SU-DHL-6 (cell line): ENCODE measurements around the gene CARMIL1.

Source experiments
- H2AFZ ChIP-seq: fragments of 200-600 bp; sonication (generic); 2 replicates; pipeline ENCODE4 v1.6.1; 2014; ENCODE audit warnings: low read depth, mild to moderate bottlenecking, moderate library complexity, mixed read lengths, antibody characterized with exemption, low read length; ENCODE audit not compliant: severe bottlenecking
- H3F3A ChIP-seq: fragments of 200-600 bp; shearing (Covaris generic); 2 replicates; pipeline ENCODE4 v1.6.0; 2016; ENCODE audit warnings: antibody characterized with exemption, mild to moderate bottlenecking; ENCODE audit not compliant: insufficient read depth
- H3K27ac ChIP-seq: fragments of 200-600 bp; sonication (generic); 2 replicates; pipeline ENCODE4 v1.5.1; 2016; ENCODE audit warnings: low read depth, mild to moderate bottlenecking, low read length, moderate library complexity, mixed read lengths
- H3K27me3 ChIP-seq: fragments of 200-600 bp; sonication (generic), shearing (Covaris generic); 2 replicates; pipeline ENCODE4 v1.6.0; 2014; ENCODE audit warnings: mild to moderate bottlenecking, low read length
- H3K36me3 ChIP-seq: fragments of 200-600 bp; sonication (generic); 2 replicates; pipeline ENCODE4 v1.6.1; 2014; ENCODE audit warnings: mild to moderate bottlenecking, low read length, mixed read lengths
- H3K4me2 ChIP-seq: fragments of 300-600, 200-600 bp; shearing (Covaris generic), sonication (generic); 2 replicates; pipeline ENCODE4 v1.6.0; 2014; ENCODE audit warnings: low read length, low read depth, mild to moderate bottlenecking; ENCODE audit not compliant: poor library complexity, severe bottlenecking
- H3K4me3 ChIP-seq: fragments of 200-600 bp; sonication (generic); 2 replicates; pipeline ENCODE4 v1.5.1; 2014; ENCODE audit warnings: antibody characterized with exemption, low read length, mild to moderate bottlenecking, mixed read lengths; ENCODE audit not compliant: insufficient read depth, poor library complexity, severe bottlenecking
- H3K79me2 ChIP-seq: fragments of 200-600 bp; sonication (generic); 2 replicates; pipeline ENCODE4 v1.6.1; 2014; ENCODE audit warnings: mild to moderate bottlenecking, low read length, moderate library complexity; ENCODE audit not compliant: insufficient read depth
- H3K9ac ChIP-seq: fragments of 200-600 bp; sonication (generic); 2 replicates; pipeline ENCODE4 v1.7.0; 2014; ENCODE audit warnings: mild to moderate bottlenecking, low read length
- H3K9me2 ChIP-seq: fragments of 200-600 bp; sonication (generic); replicated peaks from 2 replicates; pipeline ENCODE4 v1.6.1; 2014; ENCODE audit warnings: low read length; ENCODE audit not compliant: insufficient read depth
- H3K9me3 ChIP-seq: fragments of 200-600 bp; sonication (generic); 2 replicates; pipeline ENCODE4 v1.6.1; 2014; ENCODE audit warnings: low read length, mixed read lengths; ENCODE audit not compliant: insufficient read depth
- H4K20me1 ChIP-seq: fragments of 200-600 bp; sonication (generic); 2 replicates; pipeline ENCODE4 v1.6.1; 2014; ENCODE audit warnings: low read depth, mild to moderate bottlenecking, antibody characterized with exemption, low read length, moderate library complexity, mixed read lengths
- CTCF ChIP-seq: fragments of 200-600 bp; sonication (generic); IDR thresholded peaks from one replicate; pipeline ENCODE4 v1.5.1; 2017; ENCODE audit warnings: antibody characterized with exemption, mild to moderate bottlenecking, low read length, moderate library complexity; ENCODE audit not compliant: insufficient read depth, poor library complexity, severe bottlenecking
- EZH2phosphoT487 ChIP-seq: fragments of 200-600 bp; sonication (generic), shearing (Covaris generic); conservative IDR thresholded peaks from 2 replicates; pipeline ENCODE4 v1.6.1; 2018; ENCODE audit warnings: mild to moderate bottlenecking, antibody characterized with exemption, low read length, moderate library complexity, mixed read lengths

The CARMIL1 gene

GRCh38 chr6:25640891-25641290 lies 361.7 kb downstream of the CARMIL1 start:
- H3K9me2 ChIP-seq = no peaks in the 10 kb centered on the region
- no peaks in the 10 kb centered on the region for H3K9me3 ChIP-seq
- H3K79me2 ChIP-seq = no peaks in the 10 kb centered on the region
- H2AFZ ChIP-seq = no peak overlapping the region
- TF ChIP-seq EZH2phosphoT487 (no peak), CTCF (no peak)
- H4K20me1 ChIP-seq = no peaks in the 10 kb centered on the region
- no peaks in the 10 kb centered on the region for H3K27me3 ChIP-seq
- H3K27ac ChIP-seq = no peak overlapping the region
- H3K4me3 ChIP-seq = no peak overlapping the region
- H3K36me3 ChIP-seq = no peaks in the 10 kb centered on the region
- H3F3A ChIP-seq = no peaks in the 10 kb centered on the region
- H3K4me2 ChIP-seq = no peak overlapping the region
- H3K9ac ChIP-seq = no peak overlapping the region

GRCh38 chr6:25641377-25641776 lies 362.2 kb downstream of the CARMIL1 start:
- no peak overlapping the region for H3K4me3 ChIP-seq
- no peak overlapping the region for H2AFZ ChIP-seq
- H3K27ac ChIP-seq = no peak overlapping the region
- no peak for TF ChIP-seq CTCF
- TF ChIP-seq EZH2phosphoT487 = no peak
- H3K4me2 ChIP-seq = no peak overlapping the region
- H3K9me3 ChIP-seq = no peaks in the 10 kb centered on the region
- no peaks in the 10 kb centered on the region for H3K9me2 ChIP-seq
- H3K36me3 ChIP-seq = no peaks in the 10 kb centered on the region
- H3K79me2 ChIP-seq = no peaks in the 10 kb centered on the region
- H4K20me1 ChIP-seq = no peaks in the 10 kb centered on the region
- no peak overlapping the region for H3K9ac ChIP-seq
- no peaks in the 10 kb centered on the region for H3F3A ChIP-seq
- H3K27me3 ChIP-seq = no peaks in the 10 kb centered on the region

GRCh38 chr6:25641940-25642666 lies 362.9 kb downstream of the CARMIL1 start:
- Histone ChIP-seq H3K27ac (no peak overlapping the region), H3K9me2 (no peaks in the 10 kb centered on the region), H3K9me3 (no peaks in the 10 kb centered on the region), H3F3A (no peaks in the 10 kb centered on the region), H3K4me2 (no peak overlapping the region), H3K27me3 (no peaks in the 10 kb centered on the region), H4K20me1 (no peaks in the 10 kb centered on the region), H3K36me3 (no peaks in the 10 kb centered on the region), H3K79me2 (no peaks in the 10 kb centered on the region), H3K4me3 (no peak overlapping the region), H2AFZ (no peak overlapping the region), H3K9ac (no peak overlapping the region)
- TF ChIP-seq EZH2phosphoT487 (no peak), CTCF (no peak)
